Cardiac muscle cell (in vitro differentiated cells and primary cell): ENCODE data around the gene TCF7L1. TPM values are rescaled to one million over a fixed set of nuclear protein-coding genes. Genes with fewer than 3 reads are reported as not detected.
"Not testable (repeated sequence)": the region's sequence is repeated elsewhere in the genome, so short reads cannot be mapped to it uniquely, and the experiment has no call there.

Experiments used
- DNase-seq, 2 donors: peaks; one replicate each; pipeline versions ENCODE4 v3.0.0 to v3.0.0-alpha.2; 2010 to 2017; ENCODE audit warnings: low read depth in 1 of 2, low spot score in 1 of 2
- H3K27ac ChIP-seq: fragments of 200-600 bp; sonication (generic); 2 replicates; pipeline ENCODE4 v1.5.1; 2016
- H3K27me3 ChIP-seq: fragments of 200-600 bp; sonication (generic); 2 replicates; pipeline ENCODE4 v1.6.0; 2016; ENCODE audit warnings: control low read depth
- H3K36me3 ChIP-seq: fragments of 200-600 bp; sonication (generic); 2 replicates; pipeline ENCODE4 v1.5.1; 2016; ENCODE audit warnings: control low read depth
- H3K4me1 ChIP-seq: fragments of 200-600 bp; sonication (generic); 2 replicates; pipeline ENCODE4 v1.8.1; 2017; ENCODE audit warnings: low read depth, mild to moderate bottlenecking, mixed run types
- H3K4me3 ChIP-seq: fragments of 200-600 bp; sonication (generic); 2 replicates; pipeline ENCODE4 v1.5.1; 2016; ENCODE audit warnings: mild to moderate bottlenecking
- H3K9me3 ChIP-seq: fragments of 200-600 bp; sonication (generic); 2 replicates; pipeline ENCODE4 v1.5.1; 2017; ENCODE audit warnings: low read depth, mild to moderate bottlenecking, control low read depth
- CTCF ChIP-seq: IDR thresholded peaks from 2 replicates; pipeline ENCODE4 v1.5.1; 2012; ENCODE audit warnings: low read depth, mild to moderate bottlenecking, low read length
- polyA plus RNA-seq: library from polyadenylated mRNA; unstranded; fragments of >200 nt; fragmentation: Nextera tagmentation; extraction: Ambion mirVana; gene quantifications from 2 replicates; pipeline ENCODE4 v1.2.1, GENCODE V29; 2016
- total RNA-seq: library from RNA; depleted of rRNA; stranded (reverse); fragments of >200 nt; gene quantifications from 2 replicates; pipeline ENCODE4 v1.2.3, GENCODE V29; 2016

The TCF7L1 gene
- total and polyA plus RNA-seq, 2 experiments from 2014 or later = 5.3 to 10.0 TPM

- H3K4me1 ChIP-seq = no peaks in the 10 kb centered on the region
- H3K27me3 ChIP-seq = peaks cover 11% of the 10 kb centered on the region
- H3K27ac ChIP-seq = no peak overlapping the region
- no peak for TF ChIP-seq CTCF
- no peak overlapping the region for H3K4me3 ChIP-seq
- H3K9me3 ChIP-seq = no peaks in the 10 kb centered on the region
- no peak for DNase-seq
- no peaks in the 10 kb centered on the region for H3K36me3 ChIP-seq
Observed at GRCh38 chr2:85119900-85120299, 13.3 kb upstream of the TCF7L1 start.

DNA sequence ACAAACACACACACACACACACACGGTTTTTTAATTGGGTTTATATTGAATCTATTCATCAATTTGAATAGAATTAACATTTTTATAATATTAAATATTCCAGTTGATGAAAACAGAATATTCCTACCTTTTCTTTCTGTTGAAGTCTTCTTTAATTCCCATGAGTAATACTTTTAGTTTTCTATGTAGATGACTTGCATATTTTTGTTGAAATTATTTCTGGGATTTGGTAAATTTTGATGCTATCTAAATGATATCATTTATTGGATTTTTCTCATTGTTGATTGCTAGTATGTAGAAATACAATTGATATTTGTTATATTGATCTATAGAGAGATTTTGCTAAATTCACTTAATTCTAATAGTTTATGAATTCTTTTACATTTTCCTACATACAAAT is 12.8 kb upstream of the TCF7L1 start:
- TF ChIP-seq CTCF = no peak
- H3K27ac ChIP-seq = no peak overlapping the region
- H3K4me1 ChIP-seq = no peaks in the 10 kb centered on the region

DNA sequence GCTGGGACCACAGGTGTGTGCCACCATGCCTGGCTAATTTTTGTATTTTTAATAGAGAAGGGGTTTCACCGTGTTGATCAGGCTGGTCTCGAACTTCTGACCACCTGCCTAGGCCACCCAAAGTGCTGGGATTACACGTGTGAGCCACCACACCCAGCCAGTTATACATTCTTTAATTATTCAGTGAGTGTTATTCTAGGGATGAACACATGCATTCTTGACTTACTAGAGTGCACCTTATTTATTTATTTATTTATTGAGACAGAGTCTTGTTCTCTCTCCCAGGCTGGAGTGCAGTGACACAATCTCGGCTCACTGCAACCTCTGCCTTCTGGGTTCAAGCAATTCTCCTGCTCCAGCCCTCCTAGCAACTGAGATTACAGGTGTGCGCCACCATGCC is 6.7 kb upstream of the TCF7L1 start:
- H3K27me3 ChIP-seq, DNase-seq, H3K4me1 ChIP-seq, H3K4me3 ChIP-seq, H3K36me3 ChIP-seq, H3K9me3 ChIP-seq, H3K27ac ChIP-seq: not testable (repeated sequence)

More for the DNA sequence above, 12.8 kb upstream of the TCF7L1 start:
- DNase-seq = no peak
- H3K4me3 ChIP-seq = no peak overlapping the region
- no peaks in the 10 kb centered on the region for H3K9me3 ChIP-seq
- H3K36me3 ChIP-seq = no peaks in the 10 kb centered on the region
- peaks cover 10% of the 10 kb centered on the region for H3K27me3 ChIP-seq

DNA sequence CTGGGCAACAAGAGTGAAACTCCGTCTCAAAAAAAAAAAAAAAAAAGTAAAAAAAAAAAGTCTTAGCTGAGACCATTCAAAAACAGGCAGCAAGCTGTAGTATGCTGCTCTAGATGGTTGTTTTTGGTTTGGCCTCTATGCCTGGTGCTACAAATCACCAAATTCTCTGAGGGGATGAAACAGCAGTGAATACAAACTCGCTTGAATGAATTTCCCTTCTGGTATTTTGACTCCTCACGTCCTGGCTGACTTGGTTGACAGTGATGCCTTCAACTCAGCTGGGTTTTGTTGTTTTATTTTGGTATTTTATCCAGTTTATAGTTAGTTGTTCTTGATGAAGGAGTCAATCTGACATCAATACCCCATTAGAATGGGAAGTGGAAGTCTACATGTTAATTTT is 3.3 kb upstream of the TCF7L1 start:
- H3K4me1 ChIP-seq = peaks cover 2% of the 10 kb centered on the region
- no peak for DNase-seq
- TF ChIP-seq CTCF = no peak
- no peak overlapping the region for H3K27ac ChIP-seq
- no peaks in the 10 kb centered on the region for H3K9me3 ChIP-seq
- H3K4me3 ChIP-seq = no peak overlapping the region
- H3K36me3 ChIP-seq = no peaks in the 10 kb centered on the region
- H3K27me3 ChIP-seq = peaks cover under 1% of the 10 kb centered on the region

DNA sequence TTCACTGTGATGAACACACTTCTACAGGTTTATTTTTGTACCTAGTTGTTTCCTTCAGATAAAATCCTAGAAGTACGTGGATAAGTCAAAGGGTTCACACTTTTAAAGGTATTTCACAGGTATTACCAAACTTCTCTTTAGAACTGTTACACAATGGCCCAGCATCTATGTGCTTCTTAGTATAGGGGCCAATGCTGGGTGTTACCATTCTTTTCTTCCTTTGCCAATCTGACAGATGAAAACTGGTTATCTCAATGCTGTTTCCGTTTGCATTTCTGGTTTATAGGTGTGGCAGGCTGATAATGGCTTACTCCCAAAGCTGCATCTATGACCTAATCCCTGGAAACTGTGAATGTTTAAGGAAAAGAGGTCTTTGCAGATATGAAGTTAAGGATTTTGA is 2.8 kb upstream of the TCF7L1 start:
- no peak for TF ChIP-seq CTCF
- Histone ChIP-seq H3K27me3 (peaks cover 4% of the 10 kb centered on the region), H3K36me3 (no peaks in the 10 kb centered on the region), H3K27ac (no peak overlapping the region), H3K9me3 (no peaks in the 10 kb centered on the region), H3K4me3 (no peak overlapping the region), H3K4me1 (peaks cover 4% of the 10 kb centered on the region)
- DNase-seq = no peak

DNA sequence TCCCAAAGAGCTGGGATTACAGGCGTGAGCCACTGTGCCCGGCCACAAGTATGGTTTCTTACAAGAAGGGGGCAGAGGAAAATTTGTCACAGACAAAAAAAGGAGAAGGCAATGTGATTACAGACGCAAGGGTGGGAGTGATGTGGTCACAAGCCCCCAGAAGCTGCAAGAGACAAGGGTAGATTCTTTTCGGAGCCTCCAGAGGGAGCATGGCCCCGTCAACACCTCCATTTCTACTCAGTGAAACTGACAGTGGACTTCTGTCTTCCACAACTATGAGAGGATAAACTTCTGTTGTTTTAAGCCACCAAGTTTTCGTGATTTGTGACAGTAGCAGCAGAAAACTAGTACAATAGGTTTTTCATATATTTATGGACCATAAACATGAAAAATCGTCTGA is 2.1 kb upstream of the TCF7L1 start:
- peak; percentile 51 for TF ChIP-seq CTCF
- Histone ChIP-seq H3K27me3 (peaks cover 6% of the 10 kb centered on the region), H3K36me3 (no peaks in the 10 kb centered on the region), H3K4me1 (peaks cover 4% of the 10 kb centered on the region), H3K27ac (no peak overlapping the region), H3K9me3 (no peaks in the 10 kb centered on the region), H3K4me3 (no peak overlapping the region)
- DNase-seq = peak; percentile 53 to 59
